Left renal cortex interstitium (tissue), 4 donors: ENCODE results near the gene ZCWPW2. TPM values are rescaled to one million over a fixed set of nuclear protein-coding genes. Genes with fewer than 3 reads are reported as not detected.

ENCODE experiments used
- DNase-seq, 4 donors: peaks; one replicate each; pipeline ENCODE4 v3.0.0-alpha.2; 2013; ENCODE audit warnings: low read depth in 4 of 4, low spot score in 2 of 4, missing footprints in 1 of 4
- polyA plus RNA-seq, 4 donors: library from polyadenylated mRNA; unstranded; fragments of 120-200 nt; gene quantifications; one replicate each; pipeline ENCODE4 v1.2.1, GENCODE V29; 2013; ENCODE audit not compliant: insufficient read length in 4 of 4

Gene ZCWPW2
- polyA plus RNA-seq, 4 donors = 1.2 to 2.2 (median 1.8) TPM

DNA sequence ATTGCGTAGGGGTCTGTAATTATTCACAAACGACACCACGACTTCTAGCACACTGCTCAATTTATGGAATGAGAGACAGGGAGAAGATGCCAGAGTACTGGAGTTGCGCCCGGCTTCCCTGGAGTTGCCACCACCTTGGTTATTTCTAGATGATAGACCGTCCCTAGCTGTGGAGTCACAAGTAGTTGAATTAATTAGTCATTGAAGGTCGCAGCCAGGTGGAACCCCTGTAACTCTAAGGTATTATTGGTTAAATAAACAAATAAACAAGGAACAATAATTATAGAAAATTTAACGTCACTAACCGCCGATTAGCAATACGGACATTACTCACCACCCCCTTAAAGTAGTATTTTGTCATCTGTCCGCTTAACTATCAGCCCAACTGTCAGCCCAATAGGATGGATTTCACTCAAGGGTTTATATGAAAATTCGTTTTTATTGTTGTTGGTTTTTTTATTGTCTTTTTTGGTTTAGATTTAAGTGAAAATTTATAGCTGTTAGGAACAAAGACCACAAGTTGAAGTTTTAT lies 1.0 kb downstream of the ZCWPW2 start:
- no peak for DNase-seq

GRCh38 chr3:28376424-28376823 lies 27.9 kb downstream of the ZCWPW2 start:
- no peak for DNase-seq

DNA sequence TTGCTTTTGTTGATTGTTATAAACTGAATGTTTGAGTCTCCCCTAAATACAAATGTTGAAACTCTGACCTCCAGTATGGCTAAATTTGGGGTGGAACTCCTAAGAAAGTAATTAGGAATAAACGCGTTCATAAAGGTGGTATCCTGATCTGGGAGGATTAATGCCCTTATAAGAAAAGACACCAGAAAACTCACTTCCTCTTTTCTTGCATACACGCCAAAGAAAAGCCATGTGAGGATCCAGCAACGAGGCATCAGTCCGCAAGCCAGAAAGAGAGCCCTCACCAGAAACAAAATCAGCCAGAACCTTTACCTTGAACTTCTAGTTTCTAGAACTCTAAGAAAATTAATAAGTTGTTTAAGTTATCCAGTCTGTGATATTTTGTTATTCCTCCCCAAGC lies 37.5 kb downstream of the ZCWPW2 start:
- no peak for DNase-seq

- no peak for DNase-seq
These were observed 40.5 kb downstream of the ZCWPW2 start for GRCh38 chr3:28388978-28389377.

GRCh38 chr3:28399206-28399605 lies 50.7 kb downstream of the ZCWPW2 start:
- DNase-seq = no peak

DNA sequence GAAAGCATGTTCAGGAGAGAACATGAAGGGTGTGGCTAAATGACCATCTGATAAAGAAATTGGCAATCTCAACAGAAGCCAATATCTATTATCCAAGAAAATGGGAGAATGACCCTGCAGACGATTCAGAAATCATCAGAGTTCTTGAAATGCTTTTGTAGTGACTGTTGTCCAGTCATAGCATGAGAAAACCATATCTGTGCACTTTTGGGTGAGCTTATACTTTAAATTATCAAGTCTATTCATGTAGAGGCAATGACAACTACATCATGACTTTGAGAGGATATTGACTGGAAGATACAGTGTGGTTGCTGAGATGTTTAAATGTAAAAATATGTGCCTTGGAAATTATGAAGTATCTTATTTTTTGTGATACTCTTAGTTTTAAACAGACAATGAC lies 57.7 kb downstream of the ZCWPW2 start:
- DNase-seq = no peak

DNA sequence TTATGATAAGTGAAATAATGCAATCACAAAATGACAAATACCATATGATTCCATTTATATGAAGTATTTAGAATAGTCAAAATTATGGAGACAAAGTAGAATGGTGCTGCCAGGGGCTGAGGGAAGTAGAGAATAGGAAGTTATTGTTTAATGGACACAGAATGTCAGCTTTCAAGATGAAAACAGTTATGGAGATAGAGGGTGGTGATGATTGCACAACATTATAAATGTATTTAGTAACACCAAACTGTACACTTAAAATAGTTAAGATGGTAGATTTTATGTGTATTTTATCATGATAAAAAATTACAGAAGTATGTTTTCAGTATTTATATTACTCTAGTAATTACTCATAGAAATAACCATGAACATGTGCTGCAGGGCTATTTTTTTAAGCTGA lies 100.9 kb downstream of the ZCWPW2 start:
- DNase-seq = no peak

GRCh38 chr3:28462866-28463265 lies 114.3 kb downstream of the ZCWPW2 start:
- DNase-seq = no peak

DNA sequence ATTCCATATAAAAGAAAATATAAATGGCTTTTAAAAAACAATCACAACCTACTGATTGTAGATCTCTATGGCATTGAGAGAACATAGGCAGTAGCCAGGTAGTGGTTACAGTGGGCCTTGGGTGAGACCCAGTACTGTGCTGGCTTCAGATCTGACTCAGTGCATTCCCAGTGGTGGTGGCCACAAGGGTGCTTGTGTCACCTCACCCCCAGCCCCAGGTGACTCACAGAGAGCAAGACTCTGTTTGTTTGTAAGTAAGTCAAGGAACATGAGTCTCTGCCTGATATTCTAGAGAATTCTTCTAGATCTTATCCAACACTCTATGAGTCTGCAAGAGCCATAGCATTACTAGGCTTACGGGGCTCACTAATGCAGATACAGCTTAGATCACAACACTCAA lies 118.9 kb downstream of the ZCWPW2 start:
- no peak for DNase-seq

DNA sequence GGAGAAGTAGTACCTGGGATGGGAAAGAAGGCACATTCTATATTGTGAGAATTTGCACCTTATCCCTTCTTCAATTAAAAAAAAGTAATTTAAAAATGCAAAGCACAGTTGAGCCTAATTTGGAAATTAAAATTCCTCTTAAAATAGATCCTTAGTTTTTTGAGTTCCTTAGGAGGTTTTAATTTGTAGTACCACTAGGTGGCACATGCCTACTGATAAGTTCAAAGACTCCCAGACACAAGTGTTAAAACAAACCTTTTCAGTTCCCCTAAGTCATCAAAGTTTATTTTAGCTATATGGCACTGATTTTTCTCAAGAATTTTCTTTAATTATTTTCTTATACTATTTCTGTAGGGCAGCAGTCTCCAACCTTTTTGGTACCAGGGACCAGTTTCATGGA lies 127.7 kb downstream of the ZCWPW2 start:
- DNase-seq = peak in 1 of 4 donors; percentile 16

- DNase-seq = no peak
These were observed 128.2 kb downstream of the ZCWPW2 start for GRCh38 chr3:28476764-28477163.

- no peak for DNase-seq
These were observed 136.6 kb downstream of the ZCWPW2 start for GRCh38 chr3:28485164-28485563.

DNA sequence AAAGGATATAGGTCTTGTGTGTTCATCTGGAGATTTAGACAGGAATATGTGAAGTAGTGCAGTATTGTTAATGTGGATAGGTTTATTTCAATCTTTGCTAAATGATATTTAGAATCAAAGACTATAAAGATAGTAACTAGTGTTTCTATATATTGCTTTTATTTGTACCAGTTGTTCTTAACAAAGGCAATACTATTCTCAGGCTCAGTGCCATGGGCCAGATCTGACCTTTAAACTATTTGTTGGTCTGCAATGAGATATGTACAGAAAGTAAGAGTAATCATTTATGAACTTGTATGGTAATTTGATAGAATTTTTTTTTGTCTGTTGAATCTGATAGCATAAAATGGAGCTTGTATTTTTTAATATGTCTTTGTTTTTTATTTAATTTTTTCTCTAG lies 146.8 kb downstream of the ZCWPW2 start:
- DNase-seq = no peak

DNA sequence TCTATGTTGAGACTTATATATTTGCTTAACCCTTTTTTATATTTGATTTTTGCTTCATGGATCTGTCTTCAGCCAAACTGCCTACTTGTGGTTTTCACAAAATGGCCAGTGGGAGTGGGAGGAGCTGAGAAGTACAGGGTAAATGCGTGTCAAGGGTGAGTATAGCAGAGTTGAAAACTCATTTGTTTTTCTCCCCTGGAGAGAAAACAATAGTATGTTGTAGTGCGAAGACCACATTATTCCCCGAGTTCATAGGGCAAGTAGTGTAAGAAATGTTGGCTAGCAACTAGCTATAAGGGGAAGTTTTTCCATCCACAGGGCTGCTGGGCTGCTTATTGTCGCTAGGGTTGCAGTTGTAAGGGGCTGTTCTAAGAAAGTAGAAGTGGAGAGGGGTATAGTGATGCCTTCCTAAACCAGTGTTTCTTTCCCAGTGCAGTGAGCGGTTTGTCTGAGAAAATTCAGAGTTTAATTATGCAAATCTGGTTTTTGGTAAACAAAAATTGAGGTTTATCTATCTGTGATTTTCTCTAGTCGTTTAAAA lies 153.9 kb downstream of the ZCWPW2 start:
- DNase-seq = no peak

DNA sequence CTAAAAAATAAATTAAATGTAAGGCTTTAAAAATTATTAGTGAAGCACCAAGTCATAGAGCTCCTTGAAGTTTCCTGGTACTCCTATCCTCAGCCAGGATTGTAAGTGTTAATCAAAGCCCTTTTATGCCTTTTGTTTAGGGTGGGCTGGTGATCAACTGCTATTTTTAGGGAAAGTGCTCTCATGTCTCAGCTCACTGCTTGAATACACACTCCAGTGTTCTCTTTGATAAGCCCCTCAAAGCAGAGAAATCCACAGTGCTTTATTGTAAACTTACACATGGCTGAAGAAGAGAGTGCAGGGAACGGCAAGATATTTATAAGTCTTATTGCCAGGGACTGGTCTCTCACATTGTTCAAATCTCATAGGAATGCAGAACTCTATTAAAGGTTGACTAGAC lies 156.5 kb downstream of the ZCWPW2 start:
- DNase-seq = no peak

- DNase-seq = no peak
These were observed 173.1 kb downstream of the ZCWPW2 start for GRCh38 chr3:28521663-28522062.

- DNase-seq = no peak
These were observed 193.8 kb downstream of the ZCWPW2 start for GRCh38 chr3:28542351-28542750.

DNA sequence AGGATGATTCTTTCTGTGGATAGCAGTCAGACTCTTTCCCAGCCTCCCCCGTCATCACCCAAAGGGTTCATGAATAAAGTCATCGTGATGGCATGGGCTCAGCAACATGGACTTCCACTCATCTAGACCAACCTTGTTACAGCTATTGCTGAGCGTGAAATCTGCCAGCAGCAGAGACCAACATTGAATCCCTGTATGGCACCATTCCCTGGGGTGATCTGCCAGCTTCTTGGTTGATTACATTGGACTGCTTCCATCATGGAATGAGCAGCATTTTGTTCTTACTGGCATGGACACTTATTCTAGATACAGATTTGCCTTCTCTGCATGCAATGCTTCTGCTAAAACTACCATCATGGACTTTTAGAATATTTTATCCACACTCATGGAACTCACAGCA lies 195.7 kb downstream of the ZCWPW2 start:
- no peak for DNase-seq

GRCh38 chr3:28544831-28545230 lies 196.3 kb downstream of the ZCWPW2 start:
- no peak for DNase-seq

GRCh38 chr3:28547677-28548076 lies 199.2 kb downstream of the ZCWPW2 start:
- peak in 3 of 4 donors; percentile 4 to 34 (median 27) for DNase-seq

- DNase-seq = no peak
These were observed 204.7 kb downstream of the ZCWPW2 start for GRCh38 chr3:28553175-28553574.

DNA sequence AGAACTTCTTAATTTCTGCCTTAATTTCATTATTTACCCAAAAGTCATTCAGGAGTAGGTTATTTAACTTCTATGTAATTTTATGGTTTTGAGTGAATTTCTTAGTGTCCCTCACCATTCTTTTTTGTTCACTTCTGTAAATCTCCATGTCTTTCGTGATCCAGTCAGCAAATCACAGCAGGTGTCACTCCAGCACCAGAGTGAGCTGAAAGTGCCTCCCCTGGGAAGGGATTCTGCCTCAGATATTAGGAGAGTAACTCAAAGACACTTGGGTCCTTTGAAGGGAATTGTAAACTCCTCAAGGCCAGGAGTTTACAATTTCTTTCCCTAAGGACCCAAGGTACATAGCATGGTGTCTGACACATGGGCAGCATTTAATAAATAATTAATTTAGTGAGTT lies 207.7 kb downstream of the ZCWPW2 start:
- DNase-seq = no peak

DNA sequence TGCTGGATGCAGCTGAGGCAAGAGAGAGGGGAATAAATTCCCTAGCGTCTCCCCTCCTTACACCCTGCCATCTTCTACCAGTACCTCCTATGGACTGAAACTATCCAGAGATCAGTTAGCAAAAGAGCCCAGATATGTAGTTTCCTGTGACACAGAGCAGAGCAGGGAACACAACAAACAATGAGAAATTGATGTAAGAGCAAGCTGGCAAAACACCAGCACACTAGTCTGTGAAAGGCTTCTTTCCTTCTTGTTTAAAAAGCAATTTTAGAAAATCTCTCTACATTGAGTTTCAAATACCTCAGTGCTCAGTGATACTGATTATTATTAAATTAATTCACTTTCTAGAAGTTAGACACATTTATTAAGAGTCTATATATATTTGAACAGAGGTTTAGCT lies 215.7 kb downstream of the ZCWPW2 start:
- no peak for DNase-seq
